HCT116 (cell line): ENCODE data around the gene CCT5. TPM values are rescaled to one million over a fixed set of nuclear protein-coding genes. Genes with fewer than 3 reads are reported as not detected.

Experiments
- ATAC-seq: fragments of 200-7000 bp; cut with Tn5 transposase; 2 replicates; pipeline ENCODE4 v1.9.1; 2020; ENCODE audit warnings: mild to moderate bottlenecking, moderate library complexity
- Bru-seq: library from RNA; stranded (reverse); fragments of 400-500 nt; gene quantifications from one replicate; lab custom pipeline; 2021; lab: Mats Ljungman, UMichigan
- BruChase-seq, 2 experiments: library from RNA; stranded (reverse); fragments of 400-500 nt; gene quantifications; one replicate each; lab custom pipeline; 2021; lab: Mats Ljungman, UMichigan
- BruUV-seq: library from RNA; stranded (reverse); fragments of 400-500 nt; replicated peaks from 2 replicates; lab custom pipeline; 2021; lab: Mats Ljungman, UMichigan
- CTCF ChIA-PET: fragments of 300-600 bp; sonication (Branson Sonifier 250); formaldehyde crosslinking; loops from one replicate; lab custom pipeline; 2021; ENCODE audit warnings: antibody characterized with exemption; lab: Charles Lee
- POLR2A ChIA-PET: fragments of 300-600, 350-600 bp; sonication (Branson Sonifier 250); formaldehyde crosslinking; loops from one replicate; lab custom pipeline; 2021; ENCODE audit warnings: antibody characterized with exemption; lab: Charles Lee
- RAD21 ChIA-PET, 2 experiments: fragments of 300-600 bp; sonication (Branson Sonifier 250); formaldehyde crosslinking; loops; one replicate each; lab custom pipeline; 2023; ENCODE audit warnings: low total read pairs in 2 of 2; ENCODE audit not compliant: uncharacterized antibody in 2 of 2, unreplicated experiment in 2 of 2, low non-redundant PET in 1 of 2; lab: Charles Lee
- DNase-seq: peaks from one replicate; pipeline ENCODE4 v3.0.0-alpha.2; 2010; ENCODE audit warnings: low read depth, low spot score
- H2AFZ ChIP-seq: fragments of 200-600 bp; shearing (Covaris generic), sonication (generic); 2 replicates; pipeline ENCODE4 v1.6.1; 2017; ENCODE audit warnings: low read depth, mixed run types, mixed read lengths, antibody characterized with exemption, low read length; ENCODE audit not compliant: poor library complexity, severe bottlenecking
- H3K27ac ChIP-seq: 2 replicates; pipeline ENCODE4 v1.5.1; 2012; ENCODE audit warnings: low read depth, low read length
- H3K27me3 ChIP-seq: fragments of 200-600 bp; sonication (generic); 2 replicates; pipeline ENCODE4 v1.6.1; 2016; ENCODE audit warnings: mixed run types, low read length, mixed read lengths; ENCODE audit not compliant: insufficient read depth
- H3K36me3 ChIP-seq, 2 experiments: fragments of 200-500 bp in 1 of 2; fragments of 200-600 bp in 1 of 2; sonication (Bioruptor generic) in 1 of 2; sonication (generic) in 1 of 2; 2 replicates each; pipeline versions ENCODE4 v1.5.1 to v1.6.1; 2014 to 2016; ENCODE audit warnings: low read length in 2 of 2, inconsistent platforms in 1 of 2, mixed read lengths in 1 of 2, mixed run types in 1 of 2; ENCODE audit not compliant: insufficient read depth in 2 of 2, control insufficient read depth in 1 of 2
- H3K4me1 ChIP-seq, 2 experiments: fragments of 200-600 bp in 1 of 2; sonication (generic) in 1 of 2; 2 replicates each; pipeline versions ENCODE4 v1.5.1 to v1.6.1; 2012 to 2017; ENCODE audit warnings: low read length in 2 of 2, inconsistent platforms in 1 of 2, mild to moderate bottlenecking in 1 of 2, mixed read lengths in 1 of 2, mixed run types in 1 of 2, moderate library complexity in 1 of 2; ENCODE audit not compliant: insufficient read depth in 2 of 2, control insufficient read depth in 1 of 2
- H3K4me2 ChIP-seq: fragments of 200-600 bp; sonication (generic); 2 replicates; pipeline ENCODE4 v1.6.1; 2017; ENCODE audit warnings: mixed run types, low read length, mixed read lengths
- H3K4me3 ChIP-seq, 2 experiments: fragments of 200-600 bp in 1 of 2; sonication (generic) in 1 of 2; replicated peaks in 1 of 2; 2 replicates each; pipeline ENCODE4 v1.5.1; 2011 to 2016; ENCODE audit warnings: low read length in 2 of 2, control low read depth in 1 of 2, low read depth in 1 of 2, mild to moderate bottlenecking in 1 of 2, mixed read lengths in 1 of 2, mixed run types in 1 of 2
- H3K79me2 ChIP-seq: fragments of 200-600 bp; sonication (generic); 2 replicates; pipeline ENCODE4 v1.6.1; 2017; ENCODE audit warnings: mild to moderate bottlenecking, mixed run types, low read length, moderate library complexity, mixed read lengths; ENCODE audit not compliant: insufficient read depth
- H3K9ac ChIP-seq: fragments of 200-600 bp; sonication (generic); 2 replicates; pipeline ENCODE4 v1.6.1; 2016; ENCODE audit warnings: low read length, mixed read lengths
- H3K9me2 ChIP-seq: fragments of 200-600 bp; sonication (generic), shearing (Covaris generic); 2 replicates; pipeline ENCODE4 v1.6.1; 2017; ENCODE audit warnings: mixed run types, mild to moderate bottlenecking, moderate library complexity; ENCODE audit not compliant: insufficient read depth
- H3K9me3 ChIP-seq, 2 experiments: fragments of 200-500 bp in 1 of 2; fragments of 200-600 bp in 1 of 2; sonication (Bioruptor generic) in 1 of 2; sonication (generic) in 1 of 2; 2 replicates each; pipeline ENCODE4 v1.6.1; 2014 to 2017; ENCODE audit warnings: low read length in 2 of 2, mixed read lengths in 2 of 2, inconsistent platforms in 1 of 2, low read depth in 1 of 2, mild to moderate bottlenecking in 1 of 2, mixed run types in 1 of 2, moderate library complexity in 1 of 2; ENCODE audit not compliant: control insufficient read depth in 1 of 2, insufficient read depth in 1 of 2
- H4K20me1 ChIP-seq: fragments of 200-600 bp; sonication (generic), shearing (Covaris generic); 2 replicates; pipeline ENCODE4 v1.6.1; 2017; ENCODE audit warnings: mixed run types, mild to moderate bottlenecking, moderate library complexity; ENCODE audit not compliant: insufficient read depth
- CEBPB ChIP-seq: IDR thresholded peaks from 2 replicates; pipeline ENCODE4 v1.6.1; 2012; ENCODE audit warnings: low read depth
- CTCF ChIP-seq, 3 experiments: fragments of 200-600 bp in 1 of 3; sonication (generic) in 1 of 3; IDR thresholded peaks in 2 of 3; conservative IDR thresholded peaks in 1 of 3; 2 replicates each; pipeline ENCODE4 v1.5.1; 2012 to 2017; ENCODE audit warnings: low read depth in 2 of 3, low read length in 2 of 3, antibody characterized with exemption in 1 of 3, borderline replicate concordance in 1 of 3, control low read depth in 1 of 3, mild to moderate bottlenecking in 1 of 3, mixed read lengths in 1 of 3, mixed run types in 1 of 3, moderate library complexity in 1 of 3; ENCODE audit not compliant: insufficient read depth in 1 of 3
- EGR1 ChIP-seq: IDR thresholded peaks from 2 replicates; pipeline ENCODE4 v1.6.1; 2012; ENCODE audit warnings: low read depth
- ELF1 ChIP-seq: IDR thresholded peaks from 2 replicates; pipeline ENCODE4 v1.6.1; 2012; ENCODE audit warnings: low read depth, borderline replicate concordance
- EZH2phosphoT487 ChIP-seq: fragments of 200-600 bp; IDR thresholded peaks from 2 replicates; pipeline ENCODE4 v1.6.1; 2018; ENCODE audit warnings: antibody characterized with exemption, borderline replicate concordance
- FOSL1 ChIP-seq: IDR thresholded peaks from 2 replicates; pipeline ENCODE4 v1.6.1; 2012; ENCODE audit warnings: low read depth
- JUND ChIP-seq: IDR thresholded peaks from 2 replicates; pipeline ENCODE4 v1.6.1; 2012
- MAX ChIP-seq: IDR thresholded peaks from 2 replicates; pipeline ENCODE4 v1.6.1; 2012
- POLR2A ChIP-seq: IDR thresholded peaks from 2 replicates; pipeline ENCODE4 v1.7.0; 2011; ENCODE audit warnings: borderline replicate concordance; ENCODE audit not compliant: insufficient read depth, insufficient read length; ENCODE audit errors: extremely low read depth
- POLR2AphosphoS5 ChIP-seq: IDR thresholded peaks from 2 replicates; pipeline ENCODE4 v1.6.1; 2011; ENCODE audit warnings: mild to moderate bottlenecking, low read depth, low read length, moderate library complexity
- RAD21 ChIP-seq: IDR thresholded peaks from 2 replicates; pipeline ENCODE4 v1.6.1; 2012; ENCODE audit warnings: low read depth, mild to moderate bottlenecking
- SIN3A ChIP-seq: IDR thresholded peaks from 2 replicates; pipeline ENCODE4 v1.6.1; 2012; ENCODE audit warnings: low read depth
- SP1 ChIP-seq: IDR thresholded peaks from 2 replicates; pipeline ENCODE4 v1.6.1; 2012; ENCODE audit warnings: low read depth
- SRF ChIP-seq: IDR thresholded peaks from 2 replicates; pipeline ENCODE4 v1.6.1; 2012; ENCODE audit warnings: low read depth
- YY1 ChIP-seq: IDR thresholded peaks from 2 replicates; pipeline ENCODE4 v1.6.1; 2011; ENCODE audit warnings: low read length, low read depth, moderate library complexity, mild to moderate bottlenecking; ENCODE audit not compliant: insufficient replicate concordance; ENCODE audit errors: extremely low read depth
- ZFX ChIP-seq: fragments of 450-650 bp; IDR thresholded peaks from 2 replicates; pipeline ENCODE4 v1.6.1; 2017
- ZNF274 ChIP-seq: fragments of 200-500 bp; sonication (Bioruptor generic); IDR thresholded peaks from 2 replicates; pipeline ENCODE4 v1.6.1; 2014; ENCODE audit warnings: mild to moderate bottlenecking, low read depth, low read length, inconsistent platforms
- intact Hi-C: fragments of 100-400 bp; cut with micrococcal nuclease; formaldehyde crosslinking; loops from 2 replicates; pipeline ENCODE4 v1.10.0; 2022
- long read RNA-seq: library from polyadenylated mRNA; unstranded; transcript quantifications from one replicate; pipeline ENCODE4 v2.0.0, GENCODE V29; 2021; ENCODE audit not compliant: unreplicated experiment
- polyA plus RNA-seq: library from polyadenylated mRNA; unstranded; fragments of >200 nt; gene quantifications from 2 replicates; pipeline ENCODE4 v1.2.1, GENCODE V29; 2012; ENCODE audit warnings: missing spikeins
- total RNA-seq: library from RNA; stranded (reverse); gene quantifications from one replicate; pipeline ENCODE4 v1.2.1, GENCODE V29; 2021; ENCODE audit not compliant: unreplicated experiment
- TF ChIP-seq, protein P1 (sequence below): IDR thresholded peaks from 2 replicates; pipeline ENCODE4 v1.6.1; 2012
- TF ChIP-seq, protein P2 (sequence below): IDR thresholded peaks from 2 replicates; pipeline ENCODE4 v1.6.1; 2011; ENCODE audit warnings: mild to moderate bottlenecking, low read length, moderate library complexity; ENCODE audit not compliant: insufficient replicate concordance; ENCODE audit errors: extremely low read depth

CCT5 gene
- 489 TPM for total RNA-seq
- 494 and 628 TPM in 2 replicates for polyA plus RNA-seq
- Bru-seq, nascent RNA: percentile 98 among the genes with signal in this experiment
- percentile 99 among the genes with signal in this experiment for BruChase-seq, experiment 1, labeled RNA remaining after a 6-hour chase
- percentile 97 among the genes with signal in this experiment for BruChase-seq, experiment 2, labeled RNA remaining after a 2-hour chase
- long read RNA-seq, transcript CCT5-201 (11 exons, 3,675 nt): major isoform, 1,332 of 1,461 reads
- long read RNA-seq, transcript CCT5-213 (10 exons, 1,728 nt): minor isoform, 5 of 1,461 reads
- long read RNA-seq, partial matches to known transcripts: 49 of 1,461 reads
- long read RNA-seq, other reads (novel, unspliced or antisense): 70 of 1,461 reads

DNA sequence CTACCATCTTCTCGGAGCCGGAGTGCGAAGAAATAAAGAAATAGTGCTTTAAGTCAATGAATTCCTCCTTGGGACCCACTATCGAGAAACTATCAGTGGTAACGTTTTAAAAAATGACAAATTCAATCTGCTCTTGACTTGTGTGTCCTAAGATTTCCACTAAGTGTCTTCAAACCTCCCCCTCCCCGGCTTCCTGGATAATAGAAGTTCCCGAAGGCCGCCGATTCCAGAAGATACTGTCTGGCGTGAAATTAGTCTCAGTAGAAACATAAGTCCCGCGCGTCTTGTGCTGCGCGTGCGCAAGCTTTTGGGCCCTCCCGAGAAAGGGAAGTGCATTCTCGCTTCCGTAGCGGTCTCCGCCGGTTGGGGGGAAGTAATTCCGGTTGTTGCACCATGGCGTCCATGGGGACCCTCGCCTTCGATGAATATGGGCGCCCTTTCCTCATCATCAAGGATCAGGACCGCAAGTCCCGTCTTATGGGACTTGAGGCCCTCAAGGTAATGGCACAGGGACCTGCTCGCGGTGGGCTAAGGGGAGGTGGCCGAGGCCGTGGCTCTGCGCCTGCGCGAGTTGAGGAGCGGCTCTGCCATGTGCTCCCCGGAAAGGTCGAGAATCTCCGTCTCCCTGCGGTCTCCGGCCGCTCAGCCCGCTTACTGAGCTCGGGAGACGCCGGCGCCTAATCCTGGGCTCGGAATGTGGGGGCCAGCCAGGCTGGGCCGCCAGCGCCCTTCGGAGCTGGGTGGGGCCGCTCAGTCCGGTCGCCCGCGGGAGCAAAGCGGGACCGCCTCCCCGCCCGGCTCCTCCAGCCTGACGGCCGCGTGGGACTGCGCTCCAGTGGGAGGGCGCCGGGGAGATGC is at the start of gene CCT5:
Gene CCT5, plus strand, starts transcription at position 333 of the 858 bp plus-strand sequence. Its CDS starts 61 bp downstream, at position 394.
- peaks cover 18% of the 10 kb centered on the region for H4K20me1 ChIP-seq
- peak within 1 kb of the TSS; percentile 85 for H3K27ac ChIP-seq
- H3K9me2 ChIP-seq: no peaks in the 10 kb centered on the region
- H3K27me3 ChIP-seq: no peaks in the 10 kb centered on the region
- H3K79me2 ChIP-seq: peaks cover 82% of the 10 kb centered on the region
- intact Hi-C loops: no loop called here
- H3K9me3 ChIP-seq: no peaks in the 10 kb centered on the region
- peak; percentile 98 for DNase-seq
- BruUV-seq: TSS peak; percentile 49
- CTCF ChIA-PET: no interaction called here
- H3K4me2 ChIP-seq: peak within 1 kb of the TSS; percentile 80
- RAD21 ChIA-PET: no interaction called here
- POLR2A ChIA-PET: interaction anchor here (0.8 to 1.9 kb wide), 3 partner anchors 11 to 20 kb away, joined by 3 to 6 read pairs (median 3); no protein-coding TSS in a partner anchor
- peak within 1 kb of the TSS; percentile 94 for H3K9ac ChIP-seq
- H3K4me1 ChIP-seq: peaks cover 10 to 20% of the 10 kb centered on the region in 2 experiments; a peak in 3 of 4 replicates
- H2AFZ ChIP-seq: peak within 1 kb of the TSS; percentile 72
- peak within 1 kb of the TSS; percentile 89 to 92 for H3K4me3 ChIP-seq
- ATAC-seq: peak; percentile 78
- peaks cover 14 to 24% of the 10 kb centered on the region in 2 experiments; a peak in 3 of 4 replicates for H3K36me3 ChIP-seq
- TF ChIP-seq SRF (no peak), JUND (no peak; the same call in 1 of the 2 replicates), ELF1 (peak; percentile 60), EZH2phosphoT487 (no peak), MAX (peak; percentile 92), ZNF274 (no peak), SIN3A (peak; percentile 17), RAD21 (no peak), CTCF (IDR thresholded peaks at IDR 0.05 in 2 of 3, conservative IDR thresholded peaks at IDR 0.05 in 1 of 3; ENCODE audit: borderline replicate concordance in 1 of 3, insufficient read depth in 1 of 3, low read depth in 2 of 3, low read length in 2 of 3) (no peak), SP1 (peak; percentile 67), YY1 (peak; percentile 34), POLR2A (peak; percentile 51), POLR2AphosphoS5 (peak; percentile 79), EGR1 (no peak), ZFX (peak; percentile 77), FOSL1 (no peak), CEBPB (no peak)
- TF ChIP-seq, protein P1, sequence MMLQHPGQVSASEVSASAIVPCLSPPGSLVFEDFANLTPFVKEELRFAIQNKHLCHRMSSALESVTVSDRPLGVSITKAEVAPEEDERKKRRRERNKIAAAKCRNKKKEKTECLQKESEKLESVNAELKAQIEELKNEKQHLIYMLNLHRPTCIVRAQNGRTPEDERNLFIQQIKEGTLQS: no peak
- TF ChIP-seq, protein P2, sequence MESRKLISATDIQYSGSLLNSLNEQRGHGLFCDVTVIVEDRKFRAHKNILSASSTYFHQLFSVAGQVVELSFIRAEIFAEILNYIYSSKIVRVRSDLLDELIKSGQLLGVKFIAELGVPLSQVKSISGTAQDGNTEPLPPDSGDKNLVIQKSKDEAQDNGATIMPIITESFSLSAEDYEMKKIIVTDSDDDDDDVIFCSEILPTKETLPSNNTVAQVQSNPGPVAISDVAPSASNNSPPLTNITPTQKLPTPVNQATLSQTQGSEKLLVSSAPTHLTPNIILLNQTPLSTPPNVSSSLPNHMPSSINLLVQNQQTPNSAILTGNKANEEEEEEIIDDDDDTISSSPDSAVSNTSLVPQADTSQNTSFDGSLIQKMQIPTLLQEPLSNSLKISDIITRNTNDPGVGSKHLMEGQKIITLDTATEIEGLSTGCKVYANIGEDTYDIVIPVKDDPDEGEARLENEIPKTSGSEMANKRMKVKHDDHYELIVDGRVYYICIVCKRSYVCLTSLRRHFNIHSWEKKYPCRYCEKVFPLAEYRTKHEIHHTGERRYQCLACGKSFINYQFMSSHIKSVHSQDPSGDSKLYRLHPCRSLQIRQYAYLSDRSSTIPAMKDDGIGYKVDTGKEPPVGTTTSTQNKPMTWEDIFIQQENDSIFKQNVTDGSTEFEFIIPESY: no peak
